Measurements from ENCODE around the gene SHKBP1. TPM values are rescaled to one million over a fixed set of nuclear protein-coding genes. Genes with fewer than 3 reads are reported as not detected.

SHKBP1 gene
- total and polyA plus RNA-seq, 2 of the 13 experiments (the other 11 are each of a cell fraction or from before 2014, with no cell fraction given): 16.2 to 17.4 TPM

GRCh38 chr19:40605216-40605971 lies 28.7 kb downstream of the SHKBP1 start (continued):
- no peak for TF ChIP-seq ZNF710 (CRISPR knock-in tag; IDR thresholded peaks at IDR 0.05; ENCODE audit: borderline replicate concordance)
- no peak for TF ChIP-seq ZNF709 (CRISPR knock-in tag; IDR thresholded peaks at IDR 0.05)
- TF ChIP-seq HNF4A (CRISPR knock-in tag; IDR thresholded peaks at IDR 0.05): no peak
- no peak for TF ChIP-seq PRPF4 (IDR thresholded peaks at IDR 0.05; ENCODE audit: low read depth, low read length, poor library complexity, severe bottlenecking)
- TF ChIP-seq FOXK2 (IDR thresholded peaks at IDR 0.05): no peak
- no peak for TF ChIP-seq YEATS4 (CRISPR knock-in tag; IDR thresholded peaks at IDR 0.05; ENCODE audit: borderline replicate concordance)
- TF ChIP-seq PAWR (CRISPR knock-in tag; IDR thresholded peaks at IDR 0.05; ENCODE audit: borderline replicate concordance): no peak
- no peak for TF ChIP-seq SMAD1 (CRISPR knock-in tag; IDR thresholded peaks at IDR 0.05; ENCODE audit: borderline replicate concordance, low read depth)
- TF ChIP-seq POGZ (CRISPR knock-in tag; IDR thresholded peaks at IDR 0.05): no peak
- no peak for TF ChIP-seq GATA4 (IDR thresholded peaks at IDR 0.05; ENCODE audit: borderline replicate concordance, low read depth)
- TF ChIP-seq ATF6 (CRISPR knock-in tag; conservative IDR thresholded peaks at IDR 0.05): no peak
- no peak for TF ChIP-seq KDM2A (CRISPR knock-in tag; IDR thresholded peaks at IDR 0.05; ENCODE audit: borderline replicate concordance, low read depth)
- TF ChIP-seq MYPOP (CRISPR knock-in tag; IDR thresholded peaks at IDR 0.05): no peak
- no peak for TF ChIP-seq TAF15 (IDR thresholded peaks at IDR 0.05; ENCODE audit: low read depth, low read length, poor library complexity, severe bottlenecking)
- no peak for TF ChIP-seq CEBPZ (IDR thresholded peaks at IDR 0.05; ENCODE audit: low read length)
- no peak for TF ChIP-seq ZNF557 (CRISPR knock-in tag; IDR thresholded peaks at IDR 0.05)
- TF ChIP-seq NR0B2 (CRISPR knock-in tag; IDR thresholded peaks at IDR 0.05): no peak
- no peak; the same call in 1 of the 2 replicates for TF ChIP-seq ZNF34 (CRISPR knock-in tag; IDR thresholded peaks at IDR 0.05; ENCODE audit: borderline replicate concordance)
- TF ChIP-seq IKZF4 (CRISPR knock-in tag; IDR thresholded peaks at IDR 0.05; ENCODE audit: borderline replicate concordance, low read depth, not compliant biosample characterization): no peak
- no peak; the same call in 1 of the 2 replicates for TF ChIP-seq ZNF136 (CRISPR knock-in tag; IDR thresholded peaks at IDR 0.05; ENCODE audit: low read depth)
